Heart right ventricle (tissue), 16 donors: ENCODE data around the gene NEB. TPM values are rescaled to one million over a fixed set of nuclear protein-coding genes. Genes with fewer than 3 reads are reported as not detected.
A peak's percentile ranks its signal among the peaks of the same experiment; 100 is the strongest.

Experiments used
- ATAC-seq, 8 donors: fragments of 200-7000 bp; cut with Tn5 transposase; one replicate each; pipeline ENCODE4 v1.9.1; 2020; ENCODE audit warnings: mild to moderate bottlenecking in 8 of 8, moderate library complexity in 8 of 8, moderate number of reproducible peaks in 1 of 8
- DNase-seq, 2 donors: peaks; one replicate each; pipeline ENCODE4 v3.0.0-alpha.2; 2020
- H3K27ac ChIP-seq, 10 donors: fragments of 200-600 bp; sonication (generic) in 2 of 10; one replicate each; pipeline versions ENCODE4 v1.5.0 to v1.8.0; 2020 to 2022; ENCODE audit warnings: mild to moderate bottlenecking in 3 of 10
- H3K27me3 ChIP-seq, 7 donors: fragments of 200-600 bp; one replicate each; pipeline ENCODE4 v1.8.0; 2021 to 2022; ENCODE audit warnings: mild to moderate bottlenecking in 2 of 7
- H3K36me3 ChIP-seq, 9 donors: fragments of 200-600 bp; sonication (generic) in 1 of 9; one replicate each; pipeline versions ENCODE4 v1.5.0 to v1.8.0; 2020 to 2022; ENCODE audit warnings: mild to moderate bottlenecking in 2 of 9
- H3K4me1 ChIP-seq, 9 donors: fragments of 200-600 bp; sonication (generic) in 1 of 9; one replicate each; pipeline versions ENCODE4 v1.5.0 to v1.8.0; 2020 to 2022; ENCODE audit warnings: mild to moderate bottlenecking in 4 of 9
- H3K4me3 ChIP-seq, 10 donors: fragments of 200-600 bp; sonication (generic) in 2 of 10; one replicate each; pipeline versions ENCODE4 v1.5.0 to v1.8.0; 2020 to 2022; ENCODE audit warnings: mild to moderate bottlenecking in 7 of 10, moderate library complexity in 2 of 10
- H3K9me3 ChIP-seq, 11 donors: fragments of 200-600 bp in 10 of 11; sonication (generic) in 2 of 11; one replicate each; pipeline versions ENCODE4 v1.5.0 to v1.8.0; 2013 to 2022; ENCODE audit warnings: mild to moderate bottlenecking in 2 of 11, control low read depth in 1 of 11, moderate library complexity in 1 of 11
- WGBS, 2 donors: extraction: QIAGEN DNeasy Blood & Tissue Kit; methylation state at CpG; one replicate each; pipeline ENCODE4 v1.1.7; 2013; ENCODE audit warnings: inconsistent platforms in 1 of 2; 5-methylcytosine and 5-hydroxymethylcytosine counted together
- intact Hi-C, 10 donors: fragments of 100-400 bp; cut with DNase I; formaldehyde crosslinking; loops; one replicate each; pipeline versions ENCODE4 v1.11.1 to v1.14.2; 2022
- polyA plus RNA-seq, 2 donors: library from polyadenylated mRNA; stranded (reverse); fragments of 200-250 nt; gene quantifications; one replicate each; pipeline ENCODE4 v1.2.3, GENCODE V29; 2013
- total RNA-seq, 10 donors: library from RNA; stranded (reverse); fragmentation: NEBNext Ultra II Directional in 3 of 10; extraction: Animal tissue kit (Norgen Biotek cat#: 25700) in 3 of 10; gene quantifications; one replicate each; pipeline versions ENCODE4 v1.2.1 to v1.2.4, GENCODE V29; 2021 to 2023
- TF ChIP-seq, protein P1 (sequence below), 9 donors: fragments of 200-600 bp; sonication (generic) in 2 of 9; IDR thresholded peaks; one replicate each; pipeline versions ENCODE4 v1.5.0 to v1.8.0; 2021 to 2022; ENCODE audit warnings: antibody characterized with exemption in 9 of 9, mild to moderate bottlenecking in 5 of 9, moderate library complexity in 1 of 9
- donor health status: Arrhythmogenic right ventricular cardiomyopathy.
- donor health status: ischemic (EF 13 %, LVEDD 7.1; RV severe dilation, severe dysfunction).
- donor health status: healthy with polysubstance abuse.
- donor health status: DM: no; HTN: yes; CAD: no.
- donor health status: DM: no; HTN: no; CAD: no.
- donor health status: ischemic (EF 25% LVEDD 6.9; RV normal size, moderate dysfunction).
- donor health status: ischemic (EF 25% LVEDD 5.7; RV mildly dilated, moderate dysfunction).
- donor health status: healthy.
- donor health status: DM: yes; HTN: yes; CAD: no.
- donor health status: Ischemic cardiomyopathy.
- donor health status: ischemic (EF 35%, LVEDD 5.7; RV mildly dilated, moderate dysfunction).
- donor health status: nonischemic (EF 11% LVEDD 7.7; RV severe dilation, severe dysfunction).
- donor health status: DM: yes; HTN: yes; CAD: no.
- donor health status: PGD.
- donor health status: ischemic (EF 29% LVEDD 5.4; RV normal size, mild dysfunction).
- donor health status: nonischemic (EF 23%, LVEDD 6.1; RV moderate dilation, normal function).

Gene NEB
- total and polyA plus RNA-seq, 12 donors, result 0.32 to 19.4 (median 3.8) TPM

DNA sequence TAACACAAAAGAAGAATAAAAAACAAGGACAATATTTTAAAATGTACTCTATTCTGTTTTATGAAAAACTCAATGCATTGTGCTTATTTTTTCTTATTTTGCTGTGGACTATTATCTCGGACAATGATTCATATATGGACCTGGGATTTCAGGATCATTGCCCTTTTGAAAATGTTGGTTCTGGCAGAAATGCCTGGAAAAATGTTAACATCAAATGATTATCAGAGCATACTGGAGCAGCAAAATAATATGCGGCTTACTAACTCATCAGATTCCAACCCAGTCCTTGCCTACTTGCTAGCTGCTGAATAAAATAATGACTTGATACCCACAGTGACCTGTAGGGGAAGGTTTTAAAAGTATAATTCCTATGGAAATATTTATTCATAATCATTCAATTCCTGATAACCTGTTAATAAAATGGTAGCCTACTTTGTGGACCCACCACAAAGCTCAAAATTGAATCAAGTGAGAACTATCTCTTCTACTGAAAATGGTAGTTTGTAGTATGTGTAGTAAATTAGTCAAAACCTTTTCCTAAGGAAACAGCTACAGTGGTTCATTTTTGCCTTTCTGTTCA, 117.4 kb downstream of the NEB start:
- peaks cover 0 to 2% (median 0%) of the 10 kb centered on the region in 9 donors for H3K4me1 ChIP-seq
- H3K4me3 ChIP-seq, result no peak overlapping the region
- DNase-seq (no peak), ATAC-seq (no peak)
- H3K27ac ChIP-seq, result no peak overlapping the region
- H3K36me3 ChIP-seq, result no peaks in the 10 kb centered on the region
- intact Hi-C loops, result loop anchor here in 6 of 10 donors (5.0 to 10.0 kb wide), 3 partner anchors 388 to 410 kb away; no protein-coding TSS in a partner anchor
- WGBS, 2 donors, result 86 to 97% methylated on average over 2 of the region's 2 CpGs
- TF ChIP-seq, protein P1, sequence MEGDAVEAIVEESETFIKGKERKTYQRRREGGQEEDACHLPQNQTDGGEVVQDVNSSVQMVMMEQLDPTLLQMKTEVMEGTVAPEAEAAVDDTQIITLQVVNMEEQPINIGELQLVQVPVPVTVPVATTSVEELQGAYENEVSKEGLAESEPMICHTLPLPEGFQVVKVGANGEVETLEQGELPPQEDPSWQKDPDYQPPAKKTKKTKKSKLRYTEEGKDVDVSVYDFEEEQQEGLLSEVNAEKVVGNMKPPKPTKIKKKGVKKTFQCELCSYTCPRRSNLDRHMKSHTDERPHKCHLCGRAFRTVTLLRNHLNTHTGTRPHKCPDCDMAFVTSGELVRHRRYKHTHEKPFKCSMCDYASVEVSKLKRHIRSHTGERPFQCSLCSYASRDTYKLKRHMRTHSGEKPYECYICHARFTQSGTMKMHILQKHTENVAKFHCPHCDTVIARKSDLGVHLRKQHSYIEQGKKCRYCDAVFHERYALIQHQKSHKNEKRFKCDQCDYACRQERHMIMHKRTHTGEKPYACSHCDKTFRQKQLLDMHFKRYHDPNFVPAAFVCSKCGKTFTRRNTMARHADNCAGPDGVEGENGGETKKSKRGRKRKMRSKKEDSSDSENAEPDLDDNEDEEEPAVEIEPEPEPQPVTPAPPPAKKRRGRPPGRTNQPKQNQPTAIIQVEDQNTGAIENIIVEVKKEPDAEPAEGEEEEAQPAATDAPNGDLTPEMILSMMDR (IDR thresholded peaks at IDR 0.05), result peak in 1 of 9 donors; percentile 13
- no peaks in the 10 kb centered on the region for H3K27me3 ChIP-seq
- no peaks in the 10 kb centered on the region for H3K9me3 ChIP-seq

DNA sequence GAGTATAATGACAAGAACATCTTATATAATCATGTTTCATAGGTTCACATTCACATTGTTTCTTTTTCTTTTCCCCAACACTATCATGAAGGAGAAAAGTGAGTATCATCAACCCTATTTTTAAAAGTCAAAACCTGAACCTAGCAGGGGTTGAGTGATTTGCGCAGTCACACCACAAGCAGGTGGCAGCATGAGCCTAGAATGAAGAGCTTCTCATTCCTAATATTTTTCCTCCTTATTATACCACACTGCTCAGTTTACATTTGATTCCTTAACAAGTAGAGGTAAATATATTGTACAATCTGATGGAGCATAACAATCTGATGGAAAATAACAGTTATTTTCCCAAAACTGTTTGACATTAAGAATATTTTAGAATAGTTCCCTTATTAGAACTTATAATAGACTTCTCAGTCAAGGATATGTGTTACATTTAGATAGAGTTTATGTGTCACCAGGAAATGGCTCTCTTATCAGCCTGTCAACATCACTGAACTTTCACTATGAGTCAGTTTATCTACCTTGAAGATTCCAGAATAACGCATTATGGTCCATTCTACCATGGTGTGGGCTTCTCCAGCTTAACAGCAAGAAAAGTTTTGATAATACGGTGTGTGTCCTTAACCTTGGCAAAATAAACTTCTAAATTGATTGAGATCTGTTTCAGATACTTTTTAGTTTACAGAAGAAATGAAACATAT, 119.5 kb downstream of the NEB start:
- no peak overlapping the region for H3K27ac ChIP-seq
- DNase-seq (no peak), ATAC-seq (no peak)
- peaks cover 0 to 2% (median 0%) of the 10 kb centered on the region in 9 donors for H3K4me1 ChIP-seq
- intact Hi-C loops, result loop anchor here in 6 of 10 donors (5.0 to 10.0 kb wide), 3 partner anchors 390 to 413 kb away; no protein-coding TSS in a partner anchor
- no peaks in the 10 kb centered on the region for H3K36me3 ChIP-seq
- H3K27me3 ChIP-seq, result no peaks in the 10 kb centered on the region
- 88 to 92% methylated on average over 3 of the region's 3 CpGs for WGBS, 2 donors
- no peak overlapping the region for H3K4me3 ChIP-seq
- TF ChIP-seq, protein P1 (IDR thresholded peaks at IDR 0.05), result peak in 7 of 9 donors; percentile 10 to 54 (median 45)
- no peaks in the 10 kb centered on the region for H3K9me3 ChIP-seq

DNA sequence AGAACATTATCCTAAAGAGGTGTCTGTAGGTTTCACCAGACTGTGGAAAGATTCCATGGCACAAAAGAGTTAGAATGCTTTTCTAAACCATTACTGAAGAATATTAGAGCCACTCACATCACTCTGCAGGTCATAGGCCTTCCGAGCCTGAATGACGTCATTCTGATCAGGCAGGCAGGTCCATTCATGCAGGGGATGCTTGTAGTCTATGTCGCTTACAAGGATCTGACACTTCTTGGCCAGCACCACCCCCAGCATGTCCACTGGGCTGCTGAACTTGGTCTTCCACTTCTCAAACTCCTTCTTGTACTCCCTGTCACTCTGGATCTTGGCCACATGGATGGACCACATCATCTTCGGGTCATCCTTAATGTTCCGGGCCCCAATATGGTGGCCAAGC, 120.1 kb downstream of the NEB start:
- Histone ChIP-seq H3K4me1 (peaks cover 0 to 2% (median 0%) of the 10 kb centered on the region in 9 donors), H3K27ac (no peak overlapping the region), H3K4me3 (no peak overlapping the region), H3K36me3 (no peaks in the 10 kb centered on the region), H3K27me3 (no peaks in the 10 kb centered on the region), H3K9me3 (no peaks in the 10 kb centered on the region)
- intact Hi-C loops, result loop anchor here in 5 of 10 donors (10.0 kb wide), 2 partner anchors 391 to 411 kb away; no protein-coding TSS in a partner anchor
- WGBS, 2 donors, result 88% methylated on average over 5 of the region's 5 CpGs
- TF ChIP-seq, protein P1 (IDR thresholded peaks at IDR 0.05), result no peak
- no peak for ATAC-seq
- no peak for DNase-seq

DNA sequence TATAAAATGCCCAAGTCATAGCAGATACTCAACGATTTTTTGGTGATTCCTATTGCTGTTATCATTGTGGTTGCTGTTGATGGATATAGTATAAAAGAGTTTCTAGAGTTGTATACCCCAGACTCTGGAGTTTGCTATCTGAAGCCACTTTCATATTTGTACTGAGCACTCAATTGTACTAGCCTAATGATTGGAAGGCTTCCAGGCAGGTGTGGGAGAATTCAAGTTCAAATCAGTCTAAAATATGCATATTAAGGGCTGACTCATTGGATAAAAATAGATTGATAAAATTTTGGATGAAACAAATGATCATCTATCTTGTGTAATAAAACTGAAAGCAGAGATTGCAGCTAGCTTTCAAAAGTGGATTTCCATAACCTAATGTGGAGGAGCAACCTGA, 122.9 kb downstream of the NEB start:
- Histone ChIP-seq H3K36me3 (no peaks in the 10 kb centered on the region), H3K4me1 (no peaks in the 10 kb centered on the region), H3K27ac (no peak overlapping the region), H3K4me3 (no peak overlapping the region), H3K9me3 (no peaks in the 10 kb centered on the region), H3K27me3 (no peaks in the 10 kb centered on the region)
- TF ChIP-seq, protein P1 (IDR thresholded peaks at IDR 0.05), result no peak
- no peak for DNase-seq
- ATAC-seq, result no peak
- intact Hi-C loops, result loop anchor here in 5 of 10 donors (10.0 kb wide), 2 partner anchors 393 to 413 kb away; no protein-coding TSS in a partner anchor
- 67 to 72% methylated on average over 1 of the region's 1 CpG for WGBS, 2 donors
